ENCODE results near the gene CPSF4L. TPM values are rescaled to one million over a fixed set of nuclear protein-coding genes. Genes with fewer than 3 reads are reported as not detected.

The CPSF4L gene
- total RNA-seq, 2 experiments from 2014 or later: not detected

- intact Hi-C loops (cut with micrococcal nuclease): loop anchor here (1.0 to 2.0 kb wide), 4 partner anchors 22 to 508 kb away; partner anchors contain the start of gene COG1
- Mint-ChIP-seq H3K36me3 (peaks cover 9% of the 10 kb centered on the region), H3K4me3 (peak overlapping the region; percentile 94), H3K27ac (peak overlapping the region; percentile 94), H3K9me3 (no peaks in the 10 kb centered on the region), H3K27me3 (no peaks in the 10 kb centered on the region), H3K4me1 (ENCODE audit: low read depth) (peaks cover 48% of the 10 kb centered on the region)
- ChIA-PET CTCF (interaction anchor here (0.6 to 3.0 kb wide), 8 partner anchors 9 to 507 kb away, joined by 3 to 21 read pairs (median 6); partner anchors contain the start of gene COG1), POLR2A (interaction anchor here (0.8 to 2.9 kb wide), 7 partner anchors 21 to 642 kb away, joined by 3 to 23 read pairs (median 3); partner anchors contain the start of gene COG1)
- peak; percentile 55 for DNase-seq
These were observed 28.9 kb downstream of the CPSF4L start for GRCh38 chr17:73232587-73233373.

DNA sequence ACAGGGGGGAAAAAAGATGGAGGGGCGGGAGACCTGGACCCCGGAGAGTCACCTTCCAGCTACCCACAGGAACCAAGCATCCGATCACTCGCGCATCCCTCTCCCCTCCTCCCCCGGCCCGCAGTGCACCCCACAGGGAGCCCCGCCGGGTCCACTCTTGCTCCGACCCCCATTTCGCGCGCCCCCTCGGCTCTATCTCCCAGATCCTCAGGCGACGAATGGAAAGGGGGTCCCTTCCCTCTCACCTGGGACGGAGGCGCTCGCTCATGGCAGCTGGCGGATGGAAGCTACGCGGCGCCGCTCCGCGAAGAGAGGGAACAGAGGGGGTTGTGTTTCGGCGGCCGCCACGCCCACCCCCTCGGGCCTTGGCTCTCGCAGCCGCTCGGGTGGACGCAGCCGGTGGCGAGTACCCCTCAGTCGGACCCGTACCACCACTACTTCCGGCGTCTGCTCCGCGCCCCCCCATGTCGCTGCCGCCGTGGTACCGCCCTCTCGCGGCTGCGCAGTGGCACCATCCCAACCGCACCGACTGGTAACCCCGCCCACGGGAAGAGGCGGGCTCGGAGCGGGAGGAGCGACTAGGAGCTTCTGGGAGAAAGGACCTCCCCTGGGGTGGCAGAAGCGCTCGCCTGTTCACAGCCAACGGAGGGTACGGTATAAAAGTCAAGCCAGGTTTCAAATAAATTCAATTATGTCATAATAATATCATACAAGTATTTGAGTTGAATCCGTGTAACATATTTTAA, 29.7 kb downstream of the CPSF4L start:
- DNase-seq: peak; percentile 98
- H3K27me3 Mint-ChIP-seq: no peaks in the 10 kb centered on the region
- H3K4me3 Mint-ChIP-seq: peak overlapping the region; percentile 94
- POLR2A ChIA-PET: interaction anchor here (0.8 to 2.9 kb wide), 8 partner anchors 20 to 641 kb away, joined by 3 to 23 read pairs (median 4); partner anchors contain the start of gene COG1
- H3K9me3 Mint-ChIP-seq: no peaks in the 10 kb centered on the region
- CTCF ChIA-PET: interaction anchor here (0.6 to 3.0 kb wide), 12 partner anchors 20 to 971 kb away, joined by 3 to 21 read pairs (median 4); partner anchors contain the start of genes COG1 and RPL38
- H3K36me3 Mint-ChIP-seq: peaks cover 9% of the 10 kb centered on the region
- H3K4me1 Mint-ChIP-seq (ENCODE audit: low read depth): peaks cover 50% of the 10 kb centered on the region
- intact Hi-C loops (cut with micrococcal nuclease): loop anchor here (1.0 to 2.0 kb wide), 4 partner anchors 22 to 507 kb away; partner anchors contain the start of gene COG1
- peak overlapping the region; percentile 94 for H3K27ac Mint-ChIP-seq

DNA sequence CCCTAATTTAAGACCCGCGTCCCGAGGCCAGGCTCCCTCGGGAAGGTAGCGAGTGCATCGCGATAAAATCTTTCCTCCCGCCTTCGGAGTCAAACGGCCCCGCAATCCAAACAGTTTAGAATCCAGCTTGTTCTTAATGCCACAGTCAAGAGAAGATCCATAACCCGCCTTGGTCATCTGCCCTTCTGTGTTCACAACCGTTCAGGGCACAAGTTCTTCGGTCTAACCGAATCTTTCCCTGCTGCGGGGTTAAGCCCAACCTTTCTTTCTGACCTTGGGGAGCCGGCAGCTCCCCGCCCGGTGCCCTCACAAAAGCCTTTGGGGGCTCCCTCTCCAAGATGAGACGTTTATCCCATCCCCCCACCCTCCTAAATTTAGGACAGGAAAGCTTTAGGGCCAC, 30.3 kb downstream of the CPSF4L start:
- peaks cover 12% of the 10 kb centered on the region for H3K36me3 Mint-ChIP-seq
- no peaks in the 10 kb centered on the region for H3K27me3 Mint-ChIP-seq
- intact Hi-C loops (cut with micrococcal nuclease): no loop called here
- ChIA-PET CTCF (interaction anchor here (0.6 to 3.0 kb wide), 11 partner anchors 20 to 971 kb away, joined by 3 to 21 read pairs (median 4); partner anchors contain the start of genes COG1 and RPL38), POLR2A (interaction anchor here (1.0 to 2.9 kb wide), 4 partner anchors 20 to 512 kb away, joined by 4 to 23 read pairs (median 5); partner anchors contain the start of gene COG1)
- no peaks in the 10 kb centered on the region for H3K9me3 Mint-ChIP-seq
- H3K27ac Mint-ChIP-seq: peak overlapping the region; percentile 94
- DNase-seq: peak; percentile 20
- peaks cover 56% of the 10 kb centered on the region for H3K4me1 Mint-ChIP-seq (ENCODE audit: low read depth)
- peak overlapping the region; percentile 94 for H3K4me3 Mint-ChIP-seq

DNA sequence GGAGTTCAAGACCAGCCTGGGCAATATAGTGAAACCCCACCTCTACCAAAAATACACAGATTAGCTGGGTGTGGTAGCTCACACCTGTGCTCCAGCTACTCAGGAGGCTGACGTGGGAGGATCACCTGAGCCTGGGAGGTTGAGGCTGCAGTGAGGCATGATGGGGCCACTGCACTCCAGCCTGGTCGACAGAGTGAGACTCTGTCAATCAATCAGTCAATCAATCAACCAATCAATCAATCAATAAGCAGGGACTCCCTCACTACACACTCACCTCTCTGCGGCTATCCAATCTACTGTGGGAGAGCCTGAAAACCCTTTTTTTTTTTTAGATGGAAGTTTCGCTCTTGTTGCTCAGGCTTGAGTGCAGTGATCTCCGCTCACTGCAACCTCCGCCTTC, 31.6 kb downstream of the CPSF4L start:
- CTCF ChIA-PET: interaction anchor here (3.0 kb wide), 1 partner anchor 505 kb away, joined by 11 read pairs; no protein-coding TSS in a partner anchor
- DNase-seq: no peak
- POLR2A ChIA-PET: interaction anchor here (2.9 kb wide), 1 partner anchor 37 kb away, joined by 23 read pairs; the partner anchor contains the start of gene COG1
- no peak overlapping the region for H3K4me3 Mint-ChIP-seq
- no peaks in the 10 kb centered on the region for H3K9me3 Mint-ChIP-seq
- peaks cover 9% of the 10 kb centered on the region for H3K36me3 Mint-ChIP-seq
- intact Hi-C loops (cut with micrococcal nuclease): no loop called here
- H3K27me3 Mint-ChIP-seq: no peaks in the 10 kb centered on the region
- no peak overlapping the region for H3K27ac Mint-ChIP-seq
- H3K4me1 Mint-ChIP-seq (ENCODE audit: low read depth): peaks cover 63% of the 10 kb centered on the region

GRCh38 chr17:73228748-73229236, 32.9 kb downstream of the CPSF4L start:
- CTCF ChIA-PET: interaction anchor here (1.0 to 2.8 kb wide), 4 partner anchors 27 to 672 kb away, joined by 3 to 7 read pairs (median 5); no protein-coding TSS in a partner anchor

DNA sequence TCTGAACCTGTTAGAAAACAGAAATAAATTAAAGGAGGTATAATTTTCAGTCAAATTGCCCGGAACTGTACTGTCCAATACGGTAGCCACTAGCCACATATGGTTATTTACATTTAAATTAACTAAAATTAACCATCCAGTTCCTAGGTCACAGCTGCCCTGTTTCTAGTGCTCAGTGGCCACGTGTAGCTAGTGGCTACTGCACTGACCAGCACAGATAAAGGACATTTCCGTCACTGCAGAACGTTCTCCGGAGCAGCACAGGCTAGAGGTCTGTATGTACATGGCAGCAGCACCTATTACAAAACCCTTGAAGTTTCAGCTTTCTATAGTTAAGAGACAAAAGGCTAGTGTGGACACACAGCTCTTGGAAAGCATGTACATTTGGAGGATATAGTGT, 33.7 kb downstream of the CPSF4L start:
- ChIA-PET POLR2A (interaction anchor here (0.6 to 1.0 kb wide), 5 partner anchors 11 to 63 kb away, joined by 3 to 5 read pairs (median 3); partner anchors contain the start of gene SSTR2), CTCF (interaction anchor here (1.2 to 2.8 kb wide), 4 partner anchors 142 to 671 kb away, joined by 3 to 7 read pairs (median 6); no protein-coding TSS in a partner anchor)
- Mint-ChIP-seq H3K4me1 (ENCODE audit: low read depth) (peaks cover 61% of the 10 kb centered on the region), H3K9me3 (no peaks in the 10 kb centered on the region), H3K27ac (no peak overlapping the region), H3K4me3 (no peak overlapping the region), H3K27me3 (no peaks in the 10 kb centered on the region), H3K36me3 (peaks cover 7% of the 10 kb centered on the region)
- intact Hi-C loops (cut with micrococcal nuclease): loop anchor here (2.0 to 10.0 kb wide), 2 partner anchors 17 to 1057 kb away; no protein-coding TSS in a partner anchor
- no peak for DNase-seq

More at GRCh38 chr17:73228748-73229236, 32.9 kb downstream of the CPSF4L start:
- Mint-ChIP-seq H3K27me3 (no peaks in the 10 kb centered on the region), H3K9me3 (no peaks in the 10 kb centered on the region), H3K27ac (no peak overlapping the region), H3K36me3 (peaks cover 7% of the 10 kb centered on the region), H3K4me1 (ENCODE audit: low read depth) (peaks cover 69% of the 10 kb centered on the region), H3K4me3 (no peak overlapping the region)
- peak; percentile 54 for DNase-seq
- intact Hi-C loops (cut with micrococcal nuclease): loop anchor here (10.0 kb wide), 1 partner anchor 1056 kb away; no protein-coding TSS in a partner anchor
- POLR2A ChIA-PET: interaction anchor here (0.6 to 1.0 kb wide), 3 partner anchors 12 to 64 kb away, joined by 3 read pairs; partner anchors contain the start of gene SSTR2

DNA sequence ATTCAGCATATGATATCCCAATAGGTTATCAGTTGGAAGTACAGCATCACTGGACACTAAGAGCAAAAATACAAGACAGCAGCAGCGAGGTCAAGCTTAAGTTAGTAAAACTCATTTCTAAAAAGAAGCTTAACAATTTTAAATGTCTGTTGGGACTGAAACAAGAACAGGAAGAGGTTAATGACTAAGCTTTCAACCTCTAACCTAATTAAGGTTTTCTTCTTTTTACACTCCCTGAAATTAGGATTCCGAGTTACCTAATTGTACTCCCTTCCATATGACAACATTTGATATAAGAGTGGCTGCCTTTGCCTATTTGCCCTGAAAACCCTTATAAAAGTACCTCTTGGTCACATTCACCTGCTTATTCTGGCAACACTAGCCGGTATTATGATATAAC, 34.3 kb downstream of the CPSF4L start:
- CTCF ChIA-PET: interaction anchor here (0.7 to 2.8 kb wide), 6 partner anchors 9 to 670 kb away, joined by 3 to 7 read pairs (median 6); no protein-coding TSS in a partner anchor
- intact Hi-C loops (cut with micrococcal nuclease): loop anchor here (2.0 to 10.0 kb wide), 2 partner anchors 17 to 1057 kb away; no protein-coding TSS in a partner anchor
- Mint-ChIP-seq H3K36me3 (peaks cover 9% of the 10 kb centered on the region), H3K9me3 (no peaks in the 10 kb centered on the region), H3K27me3 (no peaks in the 10 kb centered on the region), H3K4me3 (peak overlapping the region; percentile 17), H3K27ac (peak overlapping the region; percentile 49), H3K4me1 (ENCODE audit: low read depth) (peaks cover 61% of the 10 kb centered on the region)
- POLR2A ChIA-PET: interaction anchor here (0.9 to 1.5 kb wide), 3 partner anchors 15 to 35 kb away, joined by 3 to 5 read pairs (median 4); no protein-coding TSS in a partner anchor
- DNase-seq: no peak

DNA sequence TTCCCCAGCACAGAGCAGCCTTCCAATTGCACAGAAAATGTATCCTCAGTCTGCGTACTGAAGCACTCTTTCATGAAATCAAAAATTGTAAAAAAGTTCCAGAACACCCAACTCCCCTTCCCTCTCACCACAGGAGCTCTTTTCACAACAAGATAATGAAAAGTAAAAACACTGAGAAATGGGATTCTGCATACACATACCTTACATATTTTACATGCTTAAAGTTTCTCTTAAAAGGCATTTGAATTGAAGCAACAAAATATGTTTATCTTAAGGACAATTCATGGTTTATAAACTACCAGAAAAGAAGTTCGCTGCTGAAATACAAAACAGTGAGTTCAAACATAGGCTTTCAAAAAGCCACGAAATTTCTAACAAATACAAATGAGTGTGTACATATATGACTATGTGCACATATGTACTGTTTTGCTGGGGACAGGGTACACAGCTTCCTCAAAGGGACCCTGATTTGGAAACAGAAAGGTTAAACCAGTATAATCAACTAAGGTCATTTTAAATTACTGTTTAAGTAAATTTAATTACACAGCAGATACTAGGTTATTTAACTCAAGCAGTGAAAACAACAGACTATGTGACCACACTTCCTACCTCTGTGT, 35.0 kb downstream of the CPSF4L start:
- CTCF ChIA-PET: interaction anchor here (0.6 to 2.8 kb wide), 6 partner anchors 9 to 670 kb away, joined by 3 to 7 read pairs (median 6); no protein-coding TSS in a partner anchor
- H3K27ac Mint-ChIP-seq: peak overlapping the region; percentile 49
- no peaks in the 10 kb centered on the region for H3K9me3 Mint-ChIP-seq
- no peaks in the 10 kb centered on the region for H3K27me3 Mint-ChIP-seq
- intact Hi-C loops (cut with micrococcal nuclease): loop anchor here (2.0 to 10.0 kb wide), 2 partner anchors 16 to 1058 kb away; no protein-coding TSS in a partner anchor
- DNase-seq: no peak
- peaks cover 63% of the 10 kb centered on the region for H3K4me1 Mint-ChIP-seq (ENCODE audit: low read depth)
- POLR2A ChIA-PET: interaction anchor here (0.9 to 1.5 kb wide), 3 partner anchors 14 to 34 kb away, joined by 3 to 5 read pairs (median 4); no protein-coding TSS in a partner anchor
- peaks cover 9% of the 10 kb centered on the region for H3K36me3 Mint-ChIP-seq
- H3K4me3 Mint-ChIP-seq: no peak overlapping the region

DNA sequence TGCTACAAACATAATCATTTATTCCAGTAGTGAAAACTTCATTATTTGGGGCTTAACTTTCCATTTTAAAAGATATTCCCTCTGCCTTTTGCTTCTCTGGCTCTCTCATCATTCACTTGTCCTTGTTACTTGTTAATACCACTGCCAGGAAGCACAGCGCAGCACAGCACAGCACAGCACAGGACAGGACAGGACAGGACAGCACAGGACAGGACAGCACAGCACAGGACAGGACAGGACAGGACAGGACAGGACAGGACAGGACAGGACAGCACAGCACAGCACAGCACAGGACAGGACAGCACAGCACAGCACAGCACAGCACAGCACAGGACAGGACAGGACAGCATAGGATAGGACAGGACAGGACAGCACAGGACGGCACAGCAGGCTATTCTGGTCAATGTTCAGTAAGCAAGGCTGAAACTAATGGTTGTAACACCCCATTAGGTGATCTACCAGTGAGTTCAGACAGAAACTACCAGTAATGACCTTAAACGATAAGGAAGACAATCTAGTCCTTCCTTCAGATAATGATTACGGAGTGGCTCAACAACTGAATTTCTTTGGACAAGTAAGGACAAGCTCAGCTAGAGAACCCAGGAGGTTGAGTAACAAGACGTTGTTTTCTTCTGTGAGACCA, 36.9 kb downstream of the CPSF4L start:
- Mint-ChIP-seq H3K9me3 (no peaks in the 10 kb centered on the region), H3K27ac (no peak overlapping the region), H3K27me3 (no peaks in the 10 kb centered on the region), H3K36me3 (peaks cover 12% of the 10 kb centered on the region), H3K4me1 (ENCODE audit: low read depth) (peaks cover 48% of the 10 kb centered on the region), H3K4me3 (no peak overlapping the region)
- intact Hi-C loops (cut with micrococcal nuclease): loop anchor here (10.0 kb wide), 1 partner anchor 1060 kb away; no protein-coding TSS in a partner anchor
- ChIA-PET POLR2A (no interaction called here), CTCF (interaction anchor here (0.9 kb wide), 1 partner anchor 8 kb away, joined by 3 read pairs; no protein-coding TSS in a partner anchor)
- no peak for DNase-seq

DNA sequence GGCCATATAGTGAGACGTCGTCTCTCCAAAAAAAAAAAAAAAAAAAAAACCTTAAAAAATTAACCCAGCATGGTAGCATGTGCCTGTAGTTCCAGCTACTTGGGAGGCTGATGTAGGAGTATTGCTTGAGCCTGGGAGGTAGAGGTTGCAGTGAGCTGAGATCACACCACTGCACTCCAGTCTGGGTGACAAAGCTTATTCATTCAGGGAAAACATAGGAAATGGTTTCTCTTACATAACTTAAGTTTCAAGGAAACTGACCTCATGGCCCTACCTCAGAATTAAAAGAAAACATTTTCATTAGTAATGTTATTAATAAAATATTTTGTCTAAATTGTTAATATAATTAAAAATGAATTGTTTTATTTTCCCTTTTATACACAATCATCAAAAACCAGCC, 37.4 kb downstream of the CPSF4L start:
- no peak for DNase-seq
- no peaks in the 10 kb centered on the region for H3K9me3 Mint-ChIP-seq
- H3K4me3 Mint-ChIP-seq: no peak overlapping the region
- peaks cover 12% of the 10 kb centered on the region for H3K36me3 Mint-ChIP-seq
- intact Hi-C loops (cut with micrococcal nuclease): loop anchor here (10.0 kb wide), 1 partner anchor 1061 kb away; no protein-coding TSS in a partner anchor
- no peak overlapping the region for H3K27ac Mint-ChIP-seq
- peaks cover 45% of the 10 kb centered on the region for H3K4me1 Mint-ChIP-seq (ENCODE audit: low read depth)
- CTCF ChIA-PET: interaction anchor here (0.6 to 0.9 kb wide), 2 partner anchors 9 to 32 kb away, joined by 3 read pairs; no protein-coding TSS in a partner anchor
- POLR2A ChIA-PET: no interaction called here
- no peaks in the 10 kb centered on the region for H3K27me3 Mint-ChIP-seq
